NOMO-1 treated with dmso at 0.1 percent for 144 hours (cell line): ENCODE data around the gene FAM83G.
"Not testable (repeated sequence)": the region's sequence is repeated elsewhere in the genome, so short reads cannot be mapped to it uniquely, and the experiment has no call there.

Experiments
- DNase-seq: peaks from one replicate; lab custom pipeline; 2025; ENCODE audit not compliant: unreplicated experiment; lab: John Stamatoyannopoulos, UW

The FAM83G gene

DNA sequence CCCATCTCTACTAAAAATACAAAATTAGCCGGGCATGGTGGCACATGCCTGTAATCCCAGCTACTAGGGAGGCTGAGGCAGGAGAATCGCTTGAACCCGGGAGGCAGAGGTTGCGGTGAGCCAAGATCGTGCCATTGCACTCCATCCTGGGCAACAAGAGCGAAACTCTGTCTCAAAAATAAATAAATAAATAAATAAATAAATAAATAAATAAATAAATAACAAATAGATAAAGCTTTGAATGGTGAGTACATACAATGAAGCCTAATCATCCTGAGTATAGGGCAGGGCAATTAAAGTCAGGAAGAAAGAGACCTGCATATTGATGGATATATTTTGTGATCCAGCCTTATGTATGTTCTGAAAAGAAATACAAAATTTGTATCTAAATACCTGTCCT lies 48.5 kb downstream of the FAM83G start:
- DNase-seq: not testable (repeated sequence)

DNA sequence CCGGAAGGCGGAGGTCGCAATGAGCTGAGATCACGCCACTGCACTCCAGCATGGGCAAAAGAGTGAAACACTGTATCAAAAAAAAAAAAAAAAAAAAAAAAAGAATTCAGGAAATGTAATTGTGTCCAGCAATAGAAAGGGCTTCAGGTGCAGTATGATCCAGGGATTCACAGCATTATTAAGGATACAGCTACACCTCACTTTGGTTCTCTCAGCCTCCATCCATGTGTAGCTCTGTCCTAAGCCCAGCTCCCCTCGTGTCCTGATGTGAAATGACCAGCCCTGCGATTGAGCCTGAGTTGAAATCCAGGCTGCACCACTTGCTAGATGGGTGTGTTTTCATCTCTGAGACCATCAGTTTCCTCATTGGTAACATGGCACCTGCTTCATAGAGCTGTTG lies 49.6 kb downstream of the FAM83G start:
- no peak for DNase-seq

DNA sequence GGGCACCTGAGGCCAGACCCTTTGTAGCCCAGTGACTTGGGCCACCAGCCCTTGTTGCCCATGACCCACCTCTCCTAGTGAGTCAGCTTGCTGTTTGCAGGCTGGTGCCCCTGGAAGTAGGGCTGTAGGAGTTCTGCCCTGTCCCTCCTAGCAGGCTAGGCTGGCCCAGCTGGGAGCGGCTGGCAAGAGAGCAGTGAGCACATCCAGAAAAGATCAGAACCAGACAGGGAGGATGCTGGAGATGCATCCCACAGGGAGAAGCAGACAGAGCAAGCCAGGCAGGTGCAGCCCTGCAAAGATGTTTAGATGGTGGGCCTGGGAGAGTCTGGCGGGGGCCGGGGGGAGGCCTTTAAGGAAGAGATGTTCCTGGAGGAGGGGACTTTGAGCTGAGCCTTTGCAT lies 50.2 kb downstream of the FAM83G start:
- DNase-seq: no peak

DNA sequence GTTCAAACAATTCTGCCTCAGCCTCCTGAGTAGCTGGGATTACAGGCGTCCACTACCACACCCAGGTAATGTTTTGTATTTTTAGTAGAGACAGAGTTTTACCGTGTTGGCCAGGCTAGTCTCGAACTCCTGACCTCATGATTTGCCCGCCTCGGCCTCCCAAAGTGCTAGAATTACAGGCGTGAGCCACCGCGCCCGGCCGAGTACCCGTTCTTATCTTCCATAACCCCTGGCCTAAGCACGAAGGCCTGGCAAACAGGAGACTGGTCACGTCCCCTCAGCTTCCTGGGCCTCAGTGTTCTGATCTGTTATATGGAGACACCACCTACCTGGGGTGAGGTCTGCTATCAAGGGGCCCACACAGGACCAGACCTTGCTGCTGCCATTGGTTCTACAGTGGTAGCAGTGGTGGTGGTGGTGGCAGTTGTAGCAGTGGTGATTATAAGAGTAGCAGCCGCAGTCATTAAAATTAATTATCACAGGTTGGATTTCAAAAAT lies 51.3 kb downstream of the FAM83G start:
- no peak for DNase-seq

DNA sequence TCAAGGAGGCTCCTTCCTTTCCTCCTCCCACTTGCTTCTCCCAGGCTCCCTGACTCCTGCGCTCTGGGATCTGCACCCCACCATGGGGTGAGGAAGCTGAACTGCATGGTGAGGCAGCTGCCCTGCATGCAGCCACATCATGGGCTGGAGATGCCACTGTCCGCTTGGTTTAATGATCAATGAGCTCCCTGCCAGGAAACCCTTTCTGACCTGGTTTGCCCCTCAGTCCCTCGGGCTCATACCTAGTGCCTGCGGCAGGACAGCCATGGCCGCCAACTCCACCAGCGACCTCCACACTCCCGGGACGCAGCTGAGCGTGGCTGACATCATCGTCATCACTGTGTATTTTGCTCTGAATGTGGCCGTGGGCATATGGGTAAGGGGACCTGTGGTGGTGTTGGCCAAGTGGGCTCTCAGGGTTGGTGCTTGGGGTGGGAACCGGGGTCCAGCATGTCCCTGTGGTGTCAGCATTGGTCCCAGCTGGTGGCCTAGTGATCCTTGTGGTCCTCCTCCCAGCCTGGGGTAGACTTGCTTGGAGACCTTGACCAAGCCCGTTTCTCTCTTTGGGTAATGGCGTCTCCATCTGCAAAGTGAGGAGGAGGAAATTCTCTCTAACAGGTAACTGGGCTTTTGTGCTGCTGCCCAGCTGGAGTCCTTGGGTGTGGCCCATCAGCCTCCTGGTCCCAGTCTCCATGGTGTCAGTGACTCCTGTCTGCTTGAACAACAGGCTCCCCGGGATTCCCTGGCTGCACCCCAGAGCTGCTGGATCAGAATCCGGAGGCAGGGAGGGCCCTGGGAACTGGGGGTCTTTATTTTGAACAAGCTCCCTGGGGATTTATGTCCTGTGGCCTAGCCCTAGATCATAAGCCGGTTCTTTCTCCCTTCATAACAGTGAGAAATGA lies 52.4 kb downstream of the FAM83G start, which contains the start of gene SLC5A10:
Gene SLC5A10 (plus strand): TSS at position 225 of the 902 bp plus-strand sequence. CDS start 41 bp downstream, at position 266.
- DNase-seq: no peak

DNA sequence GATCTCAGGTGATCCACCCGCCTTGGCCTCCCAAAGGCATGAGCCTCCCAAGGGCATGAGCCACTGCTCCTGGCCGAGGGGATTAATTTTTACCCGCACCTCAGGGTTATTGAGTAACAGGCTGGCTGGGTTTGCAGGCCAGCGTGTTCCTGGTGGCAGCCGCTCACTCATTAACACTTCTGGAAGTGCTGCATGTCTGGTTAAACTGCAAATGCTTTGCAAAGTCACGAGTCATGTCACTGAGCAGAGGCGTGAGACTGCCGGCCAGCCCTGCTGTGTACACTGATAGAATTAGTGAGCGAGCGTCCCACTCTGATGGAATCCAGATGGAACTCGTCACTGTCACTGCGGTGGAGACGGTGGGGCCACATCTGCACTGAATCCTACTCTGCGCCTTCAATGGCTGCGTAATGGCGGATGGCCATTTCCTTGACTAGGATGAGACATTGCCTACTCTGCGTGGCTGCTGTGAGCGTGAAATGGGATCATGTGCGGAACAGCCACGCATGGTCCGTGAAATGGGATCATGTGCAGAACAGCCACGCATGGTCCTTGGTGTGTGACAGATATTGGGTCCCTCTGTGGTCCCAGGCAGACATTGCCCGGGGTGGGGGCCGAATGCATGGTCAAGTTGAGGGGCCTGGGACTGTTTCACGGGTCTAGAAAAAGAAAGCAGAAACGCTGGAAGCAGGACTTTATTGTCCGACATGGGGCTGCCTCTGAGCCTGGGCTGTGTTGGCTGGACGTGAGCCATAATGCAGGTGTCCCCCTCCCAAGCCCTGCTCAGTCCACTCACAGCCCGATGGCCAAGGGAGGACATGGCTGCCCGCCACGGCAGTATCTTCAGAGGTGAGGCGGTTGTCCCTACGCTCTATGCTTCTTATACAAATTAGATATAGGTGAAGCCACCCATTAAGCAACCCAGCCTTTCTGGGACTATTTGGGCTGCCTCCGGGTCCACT lies 53.3 kb downstream of the FAM83G start:
- no peak for DNase-seq

DNA sequence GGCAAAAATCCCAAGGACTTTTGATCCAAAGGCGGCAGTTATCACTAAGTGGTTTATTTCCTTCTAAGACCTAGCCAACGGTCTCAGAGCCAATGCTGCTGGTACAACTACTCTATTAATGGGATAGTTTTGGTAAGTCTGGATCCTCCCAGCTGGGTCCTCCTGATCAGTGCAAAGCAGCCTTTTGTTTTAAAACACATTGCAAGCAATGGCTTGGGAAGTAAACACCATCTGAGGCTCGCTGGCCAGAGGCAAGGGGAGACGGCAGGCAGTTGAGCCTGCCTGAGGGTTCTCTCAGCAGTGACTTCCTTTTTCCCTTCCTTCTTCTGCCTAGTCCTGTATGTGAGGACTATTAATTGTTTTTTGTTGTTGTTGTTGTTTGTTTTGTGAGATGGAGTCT lies 54.2 kb downstream of the FAM83G start:
- DNase-seq: no peak

DNA sequence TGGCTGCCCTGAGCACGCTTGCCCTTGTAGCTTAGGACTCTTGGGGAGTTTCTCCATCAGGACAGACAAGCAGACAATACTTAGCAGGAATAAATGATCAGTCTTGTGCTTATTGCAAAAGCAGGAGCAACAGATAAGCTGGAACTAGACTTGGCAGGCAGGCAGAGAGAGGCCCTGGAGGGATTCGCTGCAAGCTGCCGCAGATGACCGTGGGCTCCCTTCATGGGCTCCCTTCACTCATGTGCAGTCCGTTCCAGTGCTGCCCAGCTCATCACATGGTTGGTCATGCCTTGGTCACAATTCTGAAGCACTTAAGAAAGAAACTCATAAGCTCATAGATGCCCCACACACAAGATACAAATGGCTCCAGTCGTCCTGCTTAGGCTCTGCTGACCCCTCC lies 55.0 kb downstream of the FAM83G start:
- DNase-seq: no peak

DNA sequence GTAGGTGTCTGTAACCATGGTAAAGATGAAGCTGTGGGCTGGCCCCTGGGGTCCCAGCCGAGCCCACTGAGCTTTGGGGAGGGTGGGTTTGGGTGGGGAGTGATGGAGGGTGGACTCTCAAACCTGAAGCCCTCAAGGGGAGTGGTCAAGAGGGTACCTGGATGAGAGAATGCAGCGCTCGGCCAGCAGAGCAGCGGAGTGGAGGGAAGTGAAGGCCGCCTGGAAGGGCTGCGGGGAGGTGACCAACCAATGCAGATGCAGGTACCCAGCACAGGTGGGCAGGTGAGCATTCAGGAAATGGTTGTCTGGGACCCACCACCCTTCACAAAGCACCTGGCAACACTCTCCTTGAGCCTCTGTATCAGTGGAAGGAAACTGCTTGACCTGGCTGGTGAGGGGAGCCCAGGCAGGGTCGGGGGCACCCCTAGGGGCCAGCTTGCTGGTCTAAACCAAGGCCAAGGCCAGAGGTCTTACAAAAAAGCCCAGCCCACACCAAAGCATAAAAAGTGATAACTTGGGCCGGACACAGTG lies 56.0 kb downstream of the FAM83G start:
- no peak for DNase-seq

DNA sequence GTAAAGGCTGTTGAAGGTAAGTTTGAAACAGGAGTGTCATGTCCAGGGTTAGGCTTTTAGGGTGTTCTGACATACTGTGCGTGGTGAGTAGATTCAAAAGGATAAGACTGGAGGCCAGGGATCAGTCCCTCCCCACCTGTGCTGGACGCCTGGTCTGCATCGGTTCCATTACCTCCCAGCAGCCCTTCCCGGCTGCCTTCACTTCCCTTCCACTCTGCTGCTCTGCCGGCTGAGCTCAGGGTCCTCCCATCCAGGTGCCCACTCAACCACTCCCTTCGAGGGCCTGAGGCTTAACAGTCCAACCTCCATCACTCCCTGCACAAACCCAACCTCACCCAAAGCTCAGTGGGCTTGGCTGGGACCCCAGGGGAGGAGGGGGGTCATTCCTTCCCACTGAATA lies 56.7 kb downstream of the FAM83G start:
- no peak for DNase-seq

DNA sequence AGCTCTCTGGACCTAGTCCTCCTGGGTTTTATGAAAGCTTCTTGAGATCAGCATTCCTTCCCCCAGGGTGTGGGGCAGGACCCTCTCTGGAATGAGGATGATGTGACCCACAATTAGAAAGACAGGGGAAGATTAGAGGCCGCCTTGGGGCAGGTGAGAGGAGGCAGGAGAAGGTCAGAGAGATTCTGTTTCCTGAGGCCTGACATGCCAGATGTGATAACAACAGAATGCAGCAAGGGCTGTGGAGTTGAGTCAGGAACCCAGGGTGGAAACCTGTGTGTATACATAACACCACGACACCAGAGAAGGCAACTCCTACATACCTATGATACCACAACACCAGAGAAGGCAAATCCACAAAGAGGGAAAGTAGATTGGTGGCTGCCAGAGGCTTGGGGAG lies 58.0 kb downstream of the FAM83G start:
- DNase-seq: no peak

DNA sequence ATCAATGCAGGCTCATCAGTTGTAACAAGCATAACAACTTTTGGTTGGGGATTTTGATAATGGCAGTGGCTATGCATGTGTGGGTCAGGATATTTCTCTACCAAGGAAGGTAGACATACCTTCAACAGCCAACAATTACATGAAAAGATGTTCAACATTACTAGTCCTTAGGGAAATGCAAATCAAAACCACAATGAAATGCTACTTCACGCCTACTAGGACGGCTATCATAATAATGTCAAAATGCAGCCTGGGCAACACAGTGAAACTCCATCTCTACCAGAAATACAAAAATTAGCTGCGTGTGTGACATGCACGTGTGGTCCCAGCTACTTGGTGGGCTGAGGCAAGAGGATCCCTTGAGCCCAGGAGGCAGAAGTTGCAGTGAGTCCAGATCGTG lies 59.9 kb downstream of the FAM83G start:
- DNase-seq: no peak

DNA sequence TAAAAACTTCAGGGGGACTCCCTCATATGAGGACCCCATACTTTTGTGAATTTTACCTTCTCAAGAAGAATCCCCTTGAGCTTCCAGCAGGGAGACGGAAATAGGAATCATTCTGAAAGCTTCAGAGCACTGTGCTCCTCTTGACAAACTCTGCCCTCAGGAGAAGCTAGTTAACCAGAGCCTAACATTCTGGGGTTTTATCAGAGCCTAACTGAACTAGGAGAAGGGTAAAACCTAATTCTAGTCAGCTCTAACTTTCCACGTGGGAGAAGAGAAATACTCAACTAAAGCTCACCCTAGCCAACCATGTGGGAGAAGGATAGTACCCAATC lies 65.9 kb downstream of the FAM83G start:
- no peak for DNase-seq

DNA sequence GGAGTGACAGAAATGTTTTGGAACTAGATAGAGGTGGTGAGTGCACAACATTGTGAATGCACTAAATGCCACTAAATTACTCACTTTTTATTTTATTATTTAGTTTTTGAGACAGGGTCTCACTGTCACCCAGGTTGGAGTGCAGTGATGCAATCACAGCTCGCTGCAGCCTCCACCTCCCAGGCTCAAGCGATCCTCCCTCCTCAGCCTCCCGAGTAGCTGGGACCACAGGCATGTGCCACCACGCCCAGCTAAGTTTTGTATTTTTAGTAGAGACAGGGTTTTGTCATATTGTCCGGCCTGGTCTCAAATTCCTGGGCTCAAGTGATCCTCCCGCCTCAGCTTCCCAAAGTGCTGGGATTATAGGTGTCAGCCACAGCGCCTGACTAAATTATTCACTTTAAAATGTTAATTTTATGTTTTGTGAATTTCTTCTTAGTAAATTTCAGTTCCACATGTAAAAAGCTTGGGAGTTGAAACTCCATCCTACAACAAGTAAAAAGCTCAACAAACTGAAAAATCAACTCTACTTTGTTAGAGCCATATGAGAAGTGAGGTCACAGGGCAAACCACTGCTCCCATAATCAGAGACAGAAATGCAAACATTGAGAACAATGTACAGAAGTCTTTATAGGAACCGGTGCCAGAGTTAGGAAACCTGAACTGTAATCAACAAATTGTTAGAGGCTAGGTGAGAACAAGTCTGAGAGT lies 66.4 kb downstream of the FAM83G start:
- DNase-seq: no peak

DNA sequence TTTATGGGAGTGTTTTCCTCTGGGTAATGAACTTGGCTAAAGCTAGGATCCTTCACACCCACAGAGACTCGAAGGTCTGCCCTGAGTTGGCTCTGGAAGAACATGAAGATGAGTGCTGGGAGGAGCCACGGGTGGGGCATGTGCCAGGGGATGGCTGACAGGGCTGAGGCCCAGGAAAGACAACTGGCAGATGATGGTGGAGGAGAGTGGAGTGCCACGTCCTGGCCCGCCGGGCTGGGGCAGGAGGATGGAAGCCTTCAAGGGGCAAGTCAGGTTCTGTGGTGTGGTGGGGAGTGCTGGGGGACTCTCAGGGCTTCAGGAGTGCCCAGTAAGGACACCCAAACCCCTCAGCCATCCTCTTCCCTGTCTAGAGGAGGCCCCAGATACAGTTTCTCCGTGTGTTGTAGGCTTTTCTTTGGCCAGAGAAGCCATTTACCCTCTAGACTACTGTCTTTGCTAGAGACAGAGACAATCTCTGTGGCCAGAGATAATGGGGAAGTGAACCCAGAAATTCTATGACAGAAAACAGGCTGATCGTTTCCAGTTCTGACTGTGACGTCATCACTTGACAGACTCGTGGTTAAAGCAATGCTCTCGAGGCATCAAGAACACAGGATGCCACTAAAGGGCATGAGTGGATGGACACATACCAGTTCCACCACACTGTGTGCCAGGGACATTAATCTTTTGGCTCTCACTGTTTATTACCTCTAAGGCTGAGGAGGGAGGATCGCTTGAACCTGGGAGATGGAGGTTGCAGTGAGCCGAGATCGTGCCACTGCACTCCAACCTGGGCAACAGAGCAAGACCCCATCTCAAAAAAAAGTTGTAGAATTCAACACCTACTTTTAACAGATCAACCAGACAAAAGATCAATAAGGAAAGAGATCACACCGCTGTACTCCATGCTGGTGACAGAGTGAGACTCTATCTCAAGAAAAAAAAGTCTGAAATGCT lies 71.2 kb downstream of the FAM83G start:
- DNase-seq: no peak

DNA sequence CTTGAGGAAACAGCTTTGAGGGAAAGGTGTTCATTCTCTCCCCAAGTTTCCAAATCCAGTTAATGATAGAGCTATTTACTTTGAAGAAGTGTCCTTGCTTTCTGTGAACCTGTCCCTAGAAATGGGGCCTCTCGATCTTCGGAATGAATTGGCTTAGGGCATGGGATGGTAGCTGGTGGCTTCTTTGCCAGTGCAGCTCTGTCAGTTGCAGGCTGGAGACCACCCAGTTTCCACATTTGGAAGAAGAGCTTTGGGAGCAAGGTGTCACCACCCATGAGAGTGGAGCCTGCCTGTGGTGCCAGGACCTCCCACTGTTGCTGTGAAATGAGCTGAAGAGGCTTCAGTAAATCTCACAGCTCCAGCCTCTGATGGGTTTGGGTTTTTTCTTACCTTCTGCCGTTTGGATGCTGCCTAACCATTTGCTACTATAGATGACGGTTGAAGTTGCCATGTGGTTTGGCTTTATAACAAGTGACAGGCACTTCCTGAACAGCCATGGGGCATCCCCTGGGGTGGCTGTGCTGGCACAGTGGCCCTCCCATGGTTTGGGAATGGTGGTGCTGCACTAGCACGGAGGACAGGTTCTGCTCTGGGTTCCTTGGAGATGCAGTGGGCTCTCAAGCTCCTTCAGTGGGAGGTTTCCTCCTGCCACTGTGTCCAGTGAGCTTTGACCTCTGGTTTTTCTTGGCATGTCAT lies 72.1 kb downstream of the FAM83G start:
- no peak for DNase-seq

DNA sequence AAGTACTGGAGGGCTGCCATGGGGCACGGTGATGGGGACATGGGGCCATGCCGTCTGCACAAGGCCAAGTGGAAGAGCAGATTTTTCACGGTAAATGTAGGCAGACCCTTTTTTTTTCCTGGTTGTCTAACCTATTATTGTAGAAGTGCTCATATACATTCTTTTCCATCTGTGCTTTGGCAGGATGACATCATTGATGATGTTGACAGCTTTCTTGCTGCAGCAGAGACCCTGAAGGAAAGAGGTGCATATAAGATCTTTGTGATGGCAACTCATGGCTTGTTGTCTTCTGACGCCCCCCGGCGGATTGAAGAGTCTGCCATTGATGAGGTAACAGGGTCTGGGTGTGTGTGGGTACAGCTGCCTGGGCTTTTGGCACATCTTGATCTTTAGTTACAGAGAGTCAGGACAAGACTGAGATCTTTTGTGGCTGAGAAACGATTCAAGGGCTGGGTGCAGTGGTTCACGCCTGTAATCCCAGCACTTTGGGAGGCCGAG lies 75.9 kb downstream of the FAM83G start:
- DNase-seq: no peak

DNA sequence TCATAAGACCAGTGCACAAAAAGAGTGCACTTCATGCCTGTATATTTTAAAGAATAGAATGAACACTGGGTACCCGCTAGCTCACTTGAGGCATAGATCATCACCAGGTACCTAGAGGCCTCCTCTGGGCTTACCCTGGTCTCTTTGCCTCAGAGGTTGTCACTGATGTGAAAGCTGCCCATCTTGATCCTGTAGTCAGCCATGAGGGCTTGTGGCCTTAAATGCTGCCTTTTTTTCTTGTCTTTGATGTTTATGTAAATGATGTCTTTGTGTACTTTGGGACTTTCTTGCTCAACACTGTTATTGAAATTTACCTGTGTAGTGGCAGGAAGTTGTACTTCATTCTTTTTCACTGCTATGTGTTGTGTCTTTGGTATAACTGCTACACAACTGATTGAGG lies 79.4 kb downstream of the FAM83G start:
- DNase-seq: no peak

DNA sequence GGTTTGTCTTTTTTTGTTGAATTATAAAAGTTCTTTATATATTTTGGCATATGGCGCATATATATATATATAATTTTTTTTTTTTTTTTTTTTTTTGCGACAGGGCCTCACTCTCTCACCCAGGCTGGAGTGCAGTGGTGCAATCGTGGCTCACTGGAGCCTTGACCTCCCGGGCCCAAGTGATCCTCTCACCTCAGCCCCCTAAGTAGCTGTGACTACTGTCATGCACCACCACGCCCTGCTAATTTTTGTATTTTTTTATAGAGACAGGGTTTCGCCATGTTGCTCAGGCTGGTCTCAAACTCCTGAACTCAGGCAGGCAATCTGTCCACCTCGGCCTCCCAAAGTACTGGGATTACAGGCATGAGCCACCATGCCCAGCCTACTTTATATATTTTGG lies 82.0 kb downstream of the FAM83G start:
- DNase-seq: not testable (repeated sequence)
